GM12872 (cell line): ENCODE measurements around the gene WBP2NL.

Experiments used
- CTCF ChIP-seq: IDR thresholded peaks from 3 replicates; pipeline ENCODE4 v1.5.1; 2011; ENCODE audit warnings: low read depth, mild to moderate bottlenecking, low read length, moderate library complexity; ENCODE audit not compliant: insufficient read depth

Gene WBP2NL

GRCh38 chr22:41998361-41999261 lies at the start of gene WBP2NL:
WBP2NL (plus strand) TSS chr22:41998788; CDS start chr22:41998819, 31 bp downstream.
- TF ChIP-seq CTCF = no peak

GRCh38 chr22:41949297-41949965 lies 49.2 kb upstream of the WBP2NL start:
- TF ChIP-seq CTCF = no peak

GRCh38 chr22:41951898-41952474 lies 46.6 kb upstream of the WBP2NL start, which contains the start of gene SMIM45:
SMIM45 (plus strand) TSS chr22:41952150.
- TF ChIP-seq CTCF = no peak; the same call in 2 of the 3 replicates

- no peak for TF ChIP-seq CTCF
Observed at GRCh38 chr22:41952713-41953112, 45.9 kb upstream of the WBP2NL start.

- TF ChIP-seq CTCF = no peak
Observed at GRCh38 chr22:41957941-41958556, 40.5 kb upstream of the WBP2NL start.

GRCh38 chr22:41963453-41964111 lies 35.0 kb upstream of the WBP2NL start:
- TF ChIP-seq CTCF = no peak
